ENCODE measurements around the gene KIRREL3. TPM values are rescaled to one million over a fixed set of nuclear protein-coding genes. Genes with fewer than 3 reads are reported as not detected.

Gene KIRREL3
- total and polyA plus RNA-seq, 12 donors = 0.13 to 0.58 (median 0.30) TPM

GRCh38 chr11:126407101-126407521, 593.5 kb downstream of the KIRREL3 start:
- peak overlapping the region in 2 of 10 donors; percentile 9 to 26 for H3K27ac ChIP-seq
- WGBS, 2 donors = 80 to 81% methylated on average over 12 of the region's 12 CpGs
- intact Hi-C loops (cut with DNase I) = no loop called here

GRCh38 chr11:126406368-126406767, 594.2 kb downstream of the KIRREL3 start:
- H3K4me1 ChIP-seq = peaks cover 0 to 56% (median 36%) of the 10 kb centered on the region in 9 donors
- DNase-seq = no peak
- WGBS, 2 donors = 77 to 83% methylated on average over 8 of the region's 8 CpGs
- no peaks in the 10 kb centered on the region for H3K9me3 ChIP-seq
- TF ChIP-seq CTCF (IDR thresholded peaks at IDR 0.05) = no peak
- ATAC-seq = peak in 1 of 8 donors; percentile 29
- peaks cover 0 to 41% (median 11%) of the 10 kb centered on the region in 9 donors for H3K36me3 ChIP-seq
- H3K27ac ChIP-seq = peak overlapping the region in 1 of 10 donors; percentile 26
- intact Hi-C loops (cut with DNase I) = no loop called here
- no peaks in the 10 kb centered on the region for H3K27me3 ChIP-seq
- H3K4me3 ChIP-seq = no peak overlapping the region

More at GRCh38 chr11:126407101-126407521, 593.5 kb downstream of the KIRREL3 start:
- H3K9me3 ChIP-seq = no peaks in the 10 kb centered on the region
- TF ChIP-seq CTCF (IDR thresholded peaks at IDR 0.05) = no peak
- H3K36me3 ChIP-seq = peaks cover 0 to 43% (median 11%) of the 10 kb centered on the region in 9 donors
- no peak overlapping the region for H3K4me3 ChIP-seq
- DNase-seq (no peak), ATAC-seq (no peak)
- H3K4me1 ChIP-seq = peaks cover 0 to 64% (median 42%) of the 10 kb centered on the region in 9 donors
- H3K27me3 ChIP-seq = no peaks in the 10 kb centered on the region

GRCh38 chr11:126405906-126406305, 594.7 kb downstream of the KIRREL3 start:
- Histone ChIP-seq H3K27me3 (no peaks in the 10 kb centered on the region), H3K4me1 (peaks cover 0 to 52% (median 32%) of the 10 kb centered on the region in 9 donors), H3K27ac (peak overlapping the region in 1 of 10 donors; percentile 26), H3K36me3 (peaks cover 0 to 41% (median 11%) of the 10 kb centered on the region in 9 donors), H3K4me3 (no peak overlapping the region), H3K9me3 (no peaks in the 10 kb centered on the region)
- TF ChIP-seq CTCF (IDR thresholded peaks at IDR 0.05) = no peak
- intact Hi-C loops (cut with DNase I) = no loop called here
- DNase-seq = no peak
- 78 to 90% methylated on average over 7 of the region's 7 CpGs for WGBS, 2 donors
- ATAC-seq = no peak

- DNase-seq = no peak
- H3K9me3 ChIP-seq = no peaks in the 10 kb centered on the region
- peaks cover 0 to 46% (median 29%) of the 10 kb centered on the region in 9 donors for H3K4me1 ChIP-seq
- H3K27me3 ChIP-seq = no peaks in the 10 kb centered on the region
- intact Hi-C loops (cut with DNase I) = no loop called here
- TF ChIP-seq CTCF (IDR thresholded peaks at IDR 0.05) = no peak
- 98 to 99% methylated on average over 3 of the region's 3 CpGs for WGBS, 2 donors
- peaks cover 0 to 41% (median 11%) of the 10 kb centered on the region in 9 donors for H3K36me3 ChIP-seq
- H3K4me3 ChIP-seq = no peak overlapping the region
- no peak for ATAC-seq
- peak overlapping the region in 1 of 10 donors; percentile 26 for H3K27ac ChIP-seq
Observed at GRCh38 chr11:126405374-126405773, 595.2 kb downstream of the KIRREL3 start.
